ENCODE measurements around the gene RAB20. TPM values are rescaled to one million over a fixed set of nuclear protein-coding genes. Genes with fewer than 3 reads are reported as not detected.

The RAB20 gene
- total RNA-seq, 6 experiments from 2014 or later, result 12.5 to 47.2 (median 36.3) TPM

GRCh38 chr13:110509478-110509926 lies 52.0 kb downstream of the RAB20 start:
- H3K27ac ChIP-seq, result no peak overlapping the region
- DNase-seq (no peak), ATAC-seq (no peak)
- WGBS (ENCODE audit: insufficient coverage, low coverage, low lambda C conversion rate, missing lambda C conversion rate), result 41% methylated on average over 3 of the region's 4 CpGs
- intact Hi-C loops (cut with DNase I), result loop anchor here in 1 of 2 donors (10.0 kb wide), 1 partner anchor 55 kb away; no protein-coding TSS in a partner anchor
- H3K9me3 ChIP-seq, result no peaks in the 10 kb centered on the region
- no peaks in the 10 kb centered on the region for H3K36me3 ChIP-seq
- H3K4me1 ChIP-seq, result peaks cover 0 to 21% (median 12%) of the 10 kb centered on the region in 4 donors
- TF ChIP-seq CTCF (IDR thresholded peaks at IDR 0.05) (no peak), POLR2A (IDR thresholded peaks at IDR 0.05) (no peak)
- H3K4me3 ChIP-seq, result no peak overlapping the region
- H3K27me3 ChIP-seq, result no peaks in the 10 kb centered on the region

GRCh38 chr13:110507678-110508381 lies 53.7 kb downstream of the RAB20 start:
- TF ChIP-seq CTCF (IDR thresholded peaks at IDR 0.05) (peak; percentile 42 to 63 (median 47)), POLR2A (IDR thresholded peaks at IDR 0.05) (no peak)
- Histone ChIP-seq H3K27me3 (no peaks in the 10 kb centered on the region), H3K27ac (peak overlapping the region; percentile 71 to 80 (median 79)), H3K36me3 (no peaks in the 10 kb centered on the region), H3K9me3 (no peaks in the 10 kb centered on the region), H3K4me3 (peak overlapping the region in 2 of 3 donors; percentile 18 to 24), H3K4me1 (peaks cover 0 to 21% (median 12%) of the 10 kb centered on the region in 4 donors)
- WGBS (ENCODE audit: insufficient coverage, low coverage, low lambda C conversion rate, missing lambda C conversion rate), result 70% methylated on average over 6 of the region's 23 CpGs
- peak; percentile 85 to 93 (median 91) for DNase-seq
- intact Hi-C loops (cut with DNase I), result loop anchor here in 1 of 2 donors (10.0 kb wide), 1 partner anchor 53 kb away; no protein-coding TSS in a partner anchor
- ATAC-seq, result peak; percentile 85 to 88 (median 87)

GRCh38 chr13:110506859-110507566 lies 54.5 kb downstream of the RAB20 start:
- DNase-seq, result peak; percentile 82 to 92 (median 87)
- Histone ChIP-seq H3K27ac (peak overlapping the region; percentile 71 to 80 (median 79)), H3K4me3 (peak overlapping the region in 1 of 3 donors; percentile 24)

More at GRCh38 chr13:110506859-110507566, 54.5 kb downstream of the RAB20 start:
- Histone ChIP-seq H3K4me1 (peaks cover 0 to 21% (median 12%) of the 10 kb centered on the region in 4 donors), H3K36me3 (no peaks in the 10 kb centered on the region), H3K27me3 (no peaks in the 10 kb centered on the region), H3K9me3 (no peaks in the 10 kb centered on the region)
- TF ChIP-seq CTCF (IDR thresholded peaks at IDR 0.05), result no peak
- no peak for TF ChIP-seq POLR2A (IDR thresholded peaks at IDR 0.05)
- ATAC-seq, result peak; percentile 75 to 84 (median 80)
- 24% methylated on average over 13 of the region's 17 CpGs for WGBS (ENCODE audit: insufficient coverage, low coverage, low lambda C conversion rate, missing lambda C conversion rate)
- intact Hi-C loops (cut with DNase I), result loop anchor here in 1 of 2 donors (10.0 kb wide), 1 partner anchor 52 kb away; no protein-coding TSS in a partner anchor
